ENCODE results near the gene FFAR1.

- TF ChIP-seq EZH2 (IDR thresholded peaks at IDR 0.05; ENCODE audit: low read depth) = no peak
- TF ChIP-seq CTCF (conservative IDR thresholded peaks at IDR 0.05) = no peak
Observed at GRCh38 chr19:35336166-35336955, 11.3 kb upstream of the FFAR1 start.

Measured in PC-9 (cell line).